Mesenteric fat pad (tissue), 1 donor: ENCODE measurements around the gene GATAD2A. TPM values are rescaled to one million over a fixed set of nuclear protein-coding genes. Genes with fewer than 3 reads are reported as not detected.
"Not testable (repeated sequence)": the region's sequence is repeated elsewhere in the genome, so short reads cannot be mapped to it uniquely, and the experiment has no call there.

Experiments used
- DNase-seq: peaks from one replicate; pipeline ENCODE4 v3.0.0-alpha.2; 2020; ENCODE audit warnings: low spot score
- total RNA-seq: library from RNA; stranded (reverse); fragmentation: NEBNext Ultra II Directional; extraction: Animal tissue kit (Norgen Biotek cat#: 25700); gene quantifications from one replicate; pipeline ENCODE4 v1.2.1, GENCODE V29; 2021
- donor health status: DM: yes; HTN: yes; CAD: no.

The GATAD2A gene
- total RNA-seq, 1 donor from 2014 or later: 98.9 TPM

- no peak for DNase-seq
These were observed 60.1 kb downstream of the GATAD2A start for GRCh38 chr19:19465436-19466070.

DNA sequence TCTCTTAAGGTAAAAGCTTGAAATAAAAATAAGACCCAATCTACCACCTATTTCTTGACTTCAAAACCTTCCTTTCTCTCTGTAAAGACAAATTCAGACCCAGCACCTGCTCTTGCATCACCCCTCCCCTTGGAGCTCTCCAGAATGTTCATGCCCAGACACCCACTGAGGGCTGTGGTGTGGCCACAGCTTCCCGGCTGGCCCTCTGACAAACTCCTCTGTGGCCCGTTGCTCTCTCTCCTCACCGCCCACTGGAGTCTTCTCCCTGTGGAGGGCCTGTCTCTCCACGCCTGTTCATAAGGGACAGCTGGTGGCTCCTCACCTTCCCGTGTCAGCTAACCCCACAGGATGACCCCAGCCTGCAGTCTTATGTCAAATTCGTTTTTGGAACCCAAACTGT is 60.7 kb downstream of the GATAD2A start:
- no peak for DNase-seq

DNA sequence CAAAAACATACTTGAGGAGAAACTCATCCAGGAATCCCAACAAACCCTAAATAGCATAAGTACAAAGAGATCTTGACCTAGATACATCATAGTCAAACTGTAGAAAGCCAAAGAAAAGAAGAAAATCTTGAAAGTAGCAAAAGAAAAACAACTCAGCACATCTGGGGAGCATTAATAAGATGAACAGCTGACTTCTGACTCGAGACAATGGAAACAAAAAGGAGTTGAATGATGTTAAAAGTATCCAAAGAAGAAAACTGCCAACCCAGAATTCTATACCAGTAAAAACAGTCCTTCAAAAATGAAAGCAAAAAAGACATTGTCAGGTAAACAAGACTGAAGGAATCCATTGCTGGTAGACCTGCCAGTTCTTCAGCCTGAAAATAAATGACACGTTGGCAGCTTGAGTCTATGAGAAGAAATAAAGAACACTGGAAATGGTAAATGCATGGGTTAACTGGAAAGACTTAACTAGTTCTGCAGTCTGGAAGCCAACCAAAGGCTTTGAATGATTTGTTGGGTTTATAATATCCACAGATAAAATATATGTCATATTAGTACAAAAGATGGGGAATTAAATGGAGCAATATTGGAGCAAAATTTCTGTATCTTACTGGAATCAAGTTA is 63.1 kb downstream of the GATAD2A start:
- no peak for DNase-seq

GRCh38 chr19:19470579-19470978 is 65.1 kb downstream of the GATAD2A start:
- DNase-seq: no peak

DNA sequence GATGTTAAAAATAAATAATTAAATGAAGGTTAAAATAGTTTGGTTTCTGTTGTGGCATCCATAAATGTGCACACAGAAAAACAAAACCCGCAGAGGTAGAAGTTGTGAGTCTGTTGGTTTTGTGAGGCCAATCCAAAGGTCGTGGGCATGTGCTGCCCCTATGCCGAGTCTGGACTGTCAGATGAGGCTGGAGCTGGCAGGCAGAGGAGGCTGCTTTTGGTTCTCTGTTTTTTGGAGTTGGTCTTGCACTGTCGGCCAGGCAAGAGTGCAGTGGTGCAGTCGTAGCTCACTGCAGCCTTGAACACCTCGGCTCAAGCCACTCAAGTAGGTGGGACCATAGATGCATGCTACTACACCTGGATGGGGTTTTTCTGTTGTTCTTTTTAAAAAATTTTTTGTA is 66.2 kb downstream of the GATAD2A start:
- no peak for DNase-seq

GRCh38 chr19:19472106-19472505 is 66.6 kb downstream of the GATAD2A start:
- DNase-seq: not testable (repeated sequence)

- DNase-seq: no peak
These were observed 69.7 kb downstream of the GATAD2A start for GRCh38 chr19:19475015-19475765.

- no peak for DNase-seq
These were observed 70.7 kb downstream of the GATAD2A start for GRCh38 chr19:19475849-19476828.

DNA sequence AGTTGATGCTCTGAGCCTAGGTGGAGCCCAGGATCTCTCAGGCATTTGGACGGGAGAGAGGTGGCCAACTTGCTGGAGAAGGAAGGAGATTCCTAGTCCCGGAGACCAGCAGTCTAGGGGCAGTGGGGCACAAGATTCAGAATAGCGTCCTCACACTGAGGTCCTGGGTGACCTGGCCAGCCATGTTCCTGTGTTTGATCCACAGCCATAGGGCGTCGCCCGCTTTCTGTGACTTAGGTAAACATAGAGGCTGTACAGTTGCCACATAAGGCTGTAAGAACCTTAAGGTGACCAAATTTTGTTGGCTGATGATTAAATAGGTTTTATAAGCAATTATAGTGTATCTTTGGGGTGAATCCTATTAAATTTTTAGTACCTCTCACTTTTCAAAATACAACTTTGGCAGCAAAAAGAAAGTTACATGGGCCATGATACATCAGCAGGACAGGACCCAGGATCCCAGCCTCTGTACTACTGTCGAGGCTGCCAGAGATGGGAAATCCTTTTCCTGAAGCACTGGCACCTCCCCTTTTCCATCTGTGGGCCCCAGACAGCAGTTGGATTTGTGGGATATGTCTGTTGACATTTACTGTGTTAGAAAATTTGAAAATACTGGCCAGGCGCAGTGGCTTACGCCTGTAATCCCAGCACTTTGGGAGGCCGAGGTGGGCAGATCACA is 72.4 kb downstream of the GATAD2A start:
- no peak for DNase-seq

DNA sequence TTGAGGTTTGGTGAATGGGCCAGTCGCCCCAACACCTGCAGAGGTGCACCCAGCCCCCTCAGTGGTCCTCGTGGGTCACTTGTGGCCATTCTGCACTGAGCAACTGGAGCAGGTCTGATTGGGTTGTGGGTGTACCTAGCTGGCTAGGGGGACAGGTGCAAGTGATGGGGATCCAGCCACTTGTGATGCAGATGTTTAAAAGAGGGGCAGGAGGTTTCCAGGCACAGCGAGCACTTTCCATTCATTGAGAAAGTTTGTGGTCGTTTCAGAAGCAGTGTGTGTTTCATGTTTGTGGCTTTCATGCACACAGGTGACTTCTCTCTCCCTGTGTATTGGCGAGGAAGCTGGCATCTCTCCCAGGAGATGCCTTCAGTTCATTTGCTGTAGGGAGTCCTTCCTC is 75.2 kb downstream of the GATAD2A start:
- no peak for DNase-seq

DNA sequence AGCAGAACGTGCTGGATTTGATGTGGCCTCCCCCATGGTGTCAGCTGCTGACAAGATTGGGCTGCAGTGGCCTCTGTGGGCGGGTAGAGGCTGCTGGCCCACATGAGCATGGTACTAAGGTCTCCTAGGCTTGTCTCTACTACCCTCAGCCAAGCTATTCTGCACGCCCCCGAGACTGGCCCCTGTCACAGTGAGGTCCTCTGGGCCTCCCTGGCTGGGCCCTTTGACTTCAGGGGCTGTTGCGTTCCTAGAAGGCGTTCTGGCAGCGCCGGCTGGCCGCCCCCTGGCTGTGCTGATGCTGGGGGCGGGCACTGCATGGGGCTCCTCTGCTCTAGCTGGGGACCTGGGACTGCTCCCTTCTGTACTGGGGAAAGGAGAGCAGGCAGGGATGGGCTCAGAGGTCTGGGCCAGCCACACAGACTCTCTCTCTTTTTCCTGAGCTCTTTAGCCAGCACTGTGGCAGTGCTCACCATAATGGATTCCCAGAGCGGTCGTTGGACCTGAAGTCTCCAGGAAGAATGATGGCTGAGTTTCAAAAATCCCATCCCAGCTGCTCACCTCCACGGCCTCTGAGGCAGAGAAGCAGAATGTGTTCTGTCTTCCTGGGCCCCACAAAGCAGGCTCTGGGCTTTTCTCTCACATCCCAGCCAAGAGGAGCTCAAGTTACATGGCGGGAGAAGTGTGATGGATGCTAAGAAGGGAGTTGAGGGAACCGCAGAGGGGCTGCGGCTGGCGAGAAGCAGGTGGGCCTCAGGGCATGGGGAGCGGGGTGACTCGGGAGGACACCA is 77.5 kb downstream of the GATAD2A start:
- DNase-seq: no peak

- no peak for DNase-seq
These were observed 79.9 kb downstream of the GATAD2A start for GRCh38 chr19:19485161-19485997.

GRCh38 chr19:19485998-19486290 is 80.5 kb downstream of the GATAD2A start:
- no peak for DNase-seq

DNA sequence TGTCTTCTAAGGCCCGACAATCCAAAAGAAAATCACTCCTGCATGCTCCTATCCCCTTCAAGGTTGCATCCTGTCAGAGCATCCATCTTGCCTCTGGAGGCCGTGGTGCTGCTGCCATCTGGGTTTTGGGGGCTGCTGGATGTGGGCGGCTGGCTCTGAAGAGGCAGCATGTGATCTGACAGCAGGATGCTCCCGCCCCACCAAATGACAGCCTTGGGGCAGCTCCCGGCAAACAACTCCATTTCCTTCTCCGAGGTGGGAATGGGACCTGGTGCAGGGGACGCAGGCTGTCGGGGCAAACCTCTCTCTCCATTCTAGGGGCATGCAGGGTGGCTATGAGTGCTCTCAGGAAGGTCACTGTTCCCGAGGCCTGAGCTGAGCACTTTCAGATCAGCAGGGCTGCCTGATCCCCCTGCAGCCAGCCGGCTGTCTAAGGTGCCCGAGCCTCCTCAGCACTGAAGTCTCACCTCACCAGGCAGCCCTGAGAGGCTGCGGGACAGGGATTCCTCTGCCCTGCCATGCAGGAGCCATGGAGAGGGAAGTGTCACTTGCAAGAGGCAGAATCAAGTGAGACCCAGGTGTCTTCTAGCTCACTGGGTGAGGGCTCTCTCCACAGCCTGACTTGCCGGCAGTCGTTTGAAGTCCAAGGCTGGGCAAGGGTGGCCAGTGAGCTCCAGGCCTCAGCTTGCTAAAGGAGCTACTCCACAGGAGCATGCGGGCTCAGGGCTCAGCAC is 81.0 kb downstream of the GATAD2A start:
- no peak for DNase-seq

DNA sequence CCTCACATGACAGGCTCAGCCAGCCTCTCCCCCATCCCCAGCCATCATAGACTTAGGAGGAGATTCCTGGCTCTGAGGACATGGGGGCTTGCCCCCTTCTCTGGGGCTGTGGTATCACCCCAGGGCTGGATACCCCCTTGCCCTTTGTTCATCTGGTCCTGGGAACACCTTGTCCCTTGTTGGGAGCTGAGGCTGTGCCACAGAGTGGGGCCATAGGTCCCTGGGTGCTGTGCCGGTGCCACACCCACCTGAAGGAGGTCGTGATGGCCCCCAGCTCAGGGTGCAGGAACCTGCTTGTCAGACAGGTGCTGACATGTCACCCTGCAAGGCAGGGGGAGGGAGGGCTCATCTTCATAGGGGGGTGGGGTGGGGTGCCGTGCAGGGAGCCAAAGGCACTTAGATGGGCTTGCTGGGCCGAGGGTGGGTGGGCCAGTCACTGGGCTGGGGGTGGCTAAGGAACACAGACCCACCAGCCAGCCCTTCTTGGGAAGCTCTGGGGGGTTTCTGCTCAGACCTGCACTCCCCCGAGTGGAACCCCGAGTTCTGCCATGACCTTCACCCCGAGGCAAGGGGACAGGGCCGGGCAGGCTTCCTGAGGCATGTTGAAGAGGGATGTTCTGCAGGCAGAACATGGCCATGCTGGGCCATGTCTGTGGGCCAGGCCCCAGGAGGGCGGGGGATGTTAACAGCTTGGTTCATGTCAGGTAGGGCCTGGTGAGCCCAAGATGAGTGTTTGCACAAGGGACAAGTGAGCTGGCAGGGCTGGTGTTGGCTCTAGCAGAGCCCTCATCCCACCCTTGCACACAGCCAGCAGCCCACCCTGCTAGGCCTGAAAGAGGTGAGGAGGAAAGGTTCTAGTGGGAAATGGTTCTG is 81.8 kb downstream of the GATAD2A start:
- no peak for DNase-seq

DNA sequence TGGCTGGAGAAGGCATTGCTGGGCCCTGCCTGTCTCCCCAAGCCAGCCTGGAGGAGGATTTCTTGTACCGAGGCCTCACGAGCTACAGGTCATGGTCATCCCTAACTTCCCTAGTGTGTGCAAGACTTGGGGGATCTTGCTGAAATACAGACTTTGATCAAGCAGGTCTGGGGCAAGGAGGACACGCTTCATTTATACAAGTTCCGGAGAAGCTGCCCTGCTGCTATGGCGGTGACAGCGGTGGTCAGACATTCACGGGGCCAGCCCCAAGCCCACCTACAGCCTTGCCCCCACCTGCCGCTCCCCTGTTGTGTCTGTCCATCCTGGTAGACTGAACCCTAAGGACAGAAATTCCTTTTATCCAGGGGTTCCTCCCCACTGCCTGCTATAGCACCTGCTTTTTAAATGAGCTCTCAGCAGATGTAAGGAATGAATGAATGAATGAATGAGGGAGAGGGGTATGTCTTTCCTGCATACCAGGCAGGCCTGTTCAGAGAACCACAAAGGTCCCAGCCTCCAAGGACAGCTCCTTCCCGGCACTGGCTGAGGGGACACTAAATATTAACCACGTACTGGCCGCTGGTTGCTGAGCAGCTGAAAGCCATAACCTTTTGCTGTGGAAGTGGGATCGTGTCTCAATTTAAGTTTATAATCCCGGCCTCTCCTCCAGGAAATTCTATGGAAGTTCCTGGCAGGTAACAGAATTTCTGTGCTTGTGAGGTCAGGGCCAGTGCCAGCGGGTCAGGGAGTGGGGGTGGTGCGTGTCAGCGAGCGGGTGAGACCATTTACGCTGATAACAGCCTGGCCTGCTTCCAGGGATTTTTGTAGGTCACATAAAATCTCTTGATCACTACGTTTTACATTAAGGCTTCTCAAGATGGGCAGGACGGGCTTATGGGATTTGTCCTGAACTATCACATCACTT is 82.7 kb downstream of the GATAD2A start:
- DNase-seq: no peak
